HEK293 (cell line): ENCODE data around the gene MECR.

Experiments
- GLI4 ChIP-seq: fragments of 450-650 bp; formaldehyde crosslinking; IDR thresholded peaks from 2 replicates; pipeline ENCODE4 v1.5.1; 2016; ENCODE audit warnings: missing biosample characterization, missing genetic modification characterization
- SCRT2 ChIP-seq: fragments of 450-650 bp; formaldehyde crosslinking; IDR thresholded peaks from 2 replicates; pipeline ENCODE4 v1.5.1; 2016; ENCODE audit warnings: missing biosample characterization, missing genetic modification characterization
- TCF7L2 ChIP-seq: IDR thresholded peaks from 2 replicates; pipeline ENCODE4 v1.6.1; 2011; ENCODE audit warnings: low read depth, mild to moderate bottlenecking, inconsistent platforms, low read length, moderate library complexity, borderline replicate concordance
- TRIM28 ChIP-seq: IDR thresholded peaks from 2 replicates; pipeline ENCODE4 v1.6.1; 2011; ENCODE audit warnings: low read length, control low read depth, borderline replicate concordance
- ZNF248 ChIP-seq: fragments of 450-650 bp; formaldehyde crosslinking; IDR thresholded peaks from 2 replicates; pipeline ENCODE4 v1.5.1; 2017; ENCODE audit warnings: missing biosample characterization, missing genetic modification characterization
- ZNF629 ChIP-seq: fragments of 450-650 bp; formaldehyde crosslinking; IDR thresholded peaks from 2 replicates; pipeline ENCODE4 v1.5.1; 2017; ENCODE audit warnings: missing biosample characterization, missing genetic modification characterization
- ZNF664 ChIP-seq: fragments of 450-650 bp; formaldehyde crosslinking; IDR thresholded peaks from 2 replicates; pipeline ENCODE4 v1.5.1; 2016; ENCODE audit warnings: missing biosample characterization, missing genetic modification characterization
- TF ChIP-seq, protein P1 (sequence below): fragments of 450-650 bp; formaldehyde crosslinking; IDR thresholded peaks from 2 replicates; pipeline ENCODE4 v1.5.1; 2016; ENCODE audit warnings: missing biosample characterization, missing genetic modification characterization
- TF ChIP-seq, protein P2 (sequence below): fragments of 450-650 bp; IDR thresholded peaks from 2 replicates; pipeline ENCODE4 v1.5.1; 2018; ENCODE audit warnings: missing biosample characterization, mild to moderate bottlenecking, missing genetic modification characterization
- TF ChIP-seq, protein P3 (sequence below): fragments of 450-650 bp; formaldehyde crosslinking; IDR thresholded peaks from 2 replicates; pipeline ENCODE4 v1.5.1; 2016; ENCODE audit warnings: missing biosample characterization, missing genetic modification characterization

DNA sequence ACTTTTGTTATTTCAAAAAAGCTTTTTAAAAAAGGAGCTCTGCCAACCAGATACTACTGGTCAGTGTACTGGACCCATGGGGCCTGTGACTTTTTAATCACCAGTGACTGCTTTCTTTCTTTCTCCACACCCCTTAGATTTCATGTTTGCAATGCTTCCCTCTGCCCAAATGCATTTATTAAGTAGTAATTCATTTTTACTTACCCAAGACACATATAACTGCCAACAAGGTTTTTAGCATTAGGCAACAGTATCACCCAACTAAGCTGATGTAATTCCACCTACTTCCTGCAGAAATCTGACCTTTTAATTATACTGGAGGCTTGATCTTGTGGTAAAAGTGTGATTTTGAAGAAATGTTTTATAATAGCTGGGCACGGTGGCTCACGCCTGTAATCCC is 12.5 kb downstream of the MECR start:
- TF ChIP-seq, protein P1, sequence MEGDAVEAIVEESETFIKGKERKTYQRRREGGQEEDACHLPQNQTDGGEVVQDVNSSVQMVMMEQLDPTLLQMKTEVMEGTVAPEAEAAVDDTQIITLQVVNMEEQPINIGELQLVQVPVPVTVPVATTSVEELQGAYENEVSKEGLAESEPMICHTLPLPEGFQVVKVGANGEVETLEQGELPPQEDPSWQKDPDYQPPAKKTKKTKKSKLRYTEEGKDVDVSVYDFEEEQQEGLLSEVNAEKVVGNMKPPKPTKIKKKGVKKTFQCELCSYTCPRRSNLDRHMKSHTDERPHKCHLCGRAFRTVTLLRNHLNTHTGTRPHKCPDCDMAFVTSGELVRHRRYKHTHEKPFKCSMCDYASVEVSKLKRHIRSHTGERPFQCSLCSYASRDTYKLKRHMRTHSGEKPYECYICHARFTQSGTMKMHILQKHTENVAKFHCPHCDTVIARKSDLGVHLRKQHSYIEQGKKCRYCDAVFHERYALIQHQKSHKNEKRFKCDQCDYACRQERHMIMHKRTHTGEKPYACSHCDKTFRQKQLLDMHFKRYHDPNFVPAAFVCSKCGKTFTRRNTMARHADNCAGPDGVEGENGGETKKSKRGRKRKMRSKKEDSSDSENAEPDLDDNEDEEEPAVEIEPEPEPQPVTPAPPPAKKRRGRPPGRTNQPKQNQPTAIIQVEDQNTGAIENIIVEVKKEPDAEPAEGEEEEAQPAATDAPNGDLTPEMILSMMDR = no peak
- TF ChIP-seq ZNF664 (tag by site-specific recombination) = no peak
- TF ChIP-seq ZNF629 (tag by site-specific recombination) = no peak
- TF ChIP-seq, protein P2, sequence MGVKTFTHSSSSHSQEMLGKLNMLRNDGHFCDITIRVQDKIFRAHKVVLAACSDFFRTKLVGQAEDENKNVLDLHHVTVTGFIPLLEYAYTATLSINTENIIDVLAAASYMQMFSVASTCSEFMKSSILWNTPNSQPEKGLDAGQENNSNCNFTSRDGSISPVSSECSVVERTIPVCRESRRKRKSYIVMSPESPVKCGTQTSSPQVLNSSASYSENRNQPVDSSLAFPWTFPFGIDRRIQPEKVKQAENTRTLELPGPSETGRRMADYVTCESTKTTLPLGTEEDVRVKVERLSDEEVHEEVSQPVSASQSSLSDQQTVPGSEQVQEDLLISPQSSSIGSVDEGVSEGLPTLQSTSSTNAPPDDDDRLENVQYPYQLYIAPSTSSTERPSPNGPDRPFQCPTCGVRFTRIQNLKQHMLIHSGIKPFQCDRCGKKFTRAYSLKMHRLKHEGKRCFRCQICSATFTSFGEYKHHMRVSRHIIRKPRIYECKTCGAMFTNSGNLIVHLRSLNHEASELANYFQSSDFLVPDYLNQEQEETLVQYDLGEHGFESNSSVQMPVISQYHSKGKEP = no peak
- TF ChIP-seq TCF7L2 = no peak
- TF ChIP-seq SCRT2 (tag by site-specific recombination) = no peak
- no peak for TF ChIP-seq ZNF248 (tag by site-specific recombination)
- TF ChIP-seq, protein P3, sequence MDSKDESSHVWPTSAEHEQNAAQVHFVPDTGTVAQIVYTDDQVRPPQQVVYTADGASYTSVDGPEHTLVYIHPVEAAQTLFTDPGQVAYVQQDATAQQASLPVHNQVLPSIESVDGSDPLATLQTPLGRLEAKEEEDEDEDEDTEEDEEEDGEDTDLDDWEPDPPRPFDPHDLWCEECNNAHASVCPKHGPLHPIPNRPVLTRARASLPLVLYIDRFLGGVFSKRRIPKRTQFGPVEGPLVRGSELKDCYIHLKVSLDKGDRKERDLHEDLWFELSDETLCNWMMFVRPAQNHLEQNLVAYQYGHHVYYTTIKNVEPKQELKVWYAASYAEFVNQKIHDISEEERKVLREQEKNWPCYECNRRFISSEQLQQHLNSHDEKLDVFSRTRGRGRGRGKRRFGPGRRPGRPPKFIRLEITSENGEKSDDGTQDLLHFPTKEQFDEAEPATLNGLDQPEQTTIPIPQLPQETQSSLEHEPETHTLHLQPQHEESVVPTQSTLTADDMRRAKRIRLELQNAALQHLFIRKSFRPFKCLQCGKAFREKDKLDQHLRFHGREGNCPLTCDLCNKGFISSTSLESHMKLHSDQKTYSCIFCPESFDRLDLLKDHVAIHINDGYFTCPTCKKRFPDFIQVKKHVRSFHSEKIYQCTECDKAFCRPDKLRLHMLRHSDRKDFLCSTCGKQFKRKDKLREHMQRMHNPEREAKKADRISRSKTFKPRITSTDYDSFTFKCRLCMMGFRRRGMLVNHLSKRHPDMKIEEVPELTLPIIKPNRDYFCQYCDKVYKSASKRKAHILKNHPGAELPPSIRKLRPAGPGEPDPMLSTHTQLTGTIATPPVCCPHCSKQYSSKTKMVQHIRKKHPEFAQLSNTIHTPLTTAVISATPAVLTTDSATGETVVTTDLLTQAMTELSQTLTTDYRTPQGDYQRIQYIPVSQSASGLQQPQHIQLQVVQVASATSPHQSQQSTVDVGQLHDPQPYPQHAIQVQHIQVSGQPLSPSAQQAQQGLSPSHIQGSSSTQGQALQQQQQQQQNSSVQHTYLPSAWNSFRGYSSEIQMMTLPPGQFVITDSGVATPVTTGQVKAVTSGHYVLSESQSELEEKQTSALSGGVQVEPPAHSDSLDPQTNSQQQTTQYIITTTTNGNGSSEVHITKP = no peak
- no peak for TF ChIP-seq TRIM28
- no peak for TF ChIP-seq GLI4 (tag by site-specific recombination)
